ENCODE data around the gene CRYL1.

Gene CRYL1

DNA sequence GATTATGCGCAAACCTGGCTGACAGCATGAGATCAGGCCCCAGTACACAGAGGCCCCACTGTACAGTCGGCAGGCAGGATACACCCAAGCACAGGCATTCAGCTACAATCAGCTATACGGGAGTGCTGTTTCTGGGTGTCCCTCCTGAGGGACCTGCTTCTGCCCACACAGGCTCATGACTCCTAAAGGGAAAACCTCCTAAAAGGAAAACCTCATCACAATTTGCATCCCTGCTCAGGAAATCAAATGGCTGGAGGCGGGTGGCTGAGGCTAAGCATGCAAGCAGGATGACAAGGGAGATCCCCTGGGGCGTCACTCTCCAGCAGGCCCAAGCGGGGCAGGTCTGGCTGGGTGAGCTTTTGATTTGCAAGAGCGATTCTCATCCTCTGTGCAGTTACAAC lies 99.8 kb downstream of the CRYL1 start:
- H3K36me3 ChIP-seq (ENCODE audit: low read length), result no peaks in the 10 kb centered on the region

DNA sequence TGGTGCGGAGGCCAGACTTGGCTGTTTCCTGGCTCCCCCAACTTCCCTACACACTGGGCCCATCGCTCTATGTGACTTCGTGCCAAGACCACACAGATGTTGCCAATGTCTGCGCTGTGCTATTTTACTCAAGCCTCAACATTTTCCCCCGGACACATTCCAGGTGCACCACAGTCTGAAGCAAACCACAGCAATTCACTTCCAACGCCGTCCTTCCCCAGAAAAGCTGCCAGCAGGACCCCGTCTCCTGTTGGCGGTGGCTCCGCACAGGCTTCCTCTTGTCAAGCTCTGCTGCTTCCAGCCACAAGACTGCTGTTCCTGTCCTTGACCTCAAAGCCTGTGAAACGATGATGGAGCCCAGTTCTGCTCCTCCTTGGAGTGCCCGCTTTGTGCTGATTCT lies 100.7 kb downstream of the CRYL1 start:
- Histone ChIP-seq H3K4me2 (ENCODE audit: low read depth, low read length, poor library complexity, severe bottlenecking) (no peak overlapping the region), H4K20me1 (ENCODE audit: low read depth, low read length) (no peaks in the 10 kb centered on the region), H3K79me2 (ENCODE audit: insufficient read depth, low read length) (no peaks in the 10 kb centered on the region), H3K4me3 (ENCODE audit: insufficient read depth, low read length, poor library complexity, severe bottlenecking) (no peak overlapping the region), H3F3A (ENCODE audit: insufficient read depth) (no peaks in the 10 kb centered on the region), H3K27me3 (ENCODE audit: low read length) (no peaks in the 10 kb centered on the region), H3K36me3 (ENCODE audit: low read length) (no peaks in the 10 kb centered on the region), H3K9me2 (replicated peaks; ENCODE audit: insufficient read depth, low read length) (no peaks in the 10 kb centered on the region), H3K9ac (ENCODE audit: low read length) (no peak overlapping the region), H3K9me3 (ENCODE audit: insufficient read depth, low read length) (no peaks in the 10 kb centered on the region), H3K27ac (ENCODE audit: low read depth, low read length) (no peak overlapping the region), H2AFZ (ENCODE audit: low read depth, low read length, severe bottlenecking) (no peak overlapping the region)
- TF ChIP-seq EZH2phosphoT487 (conservative IDR thresholded peaks at IDR 0.05; ENCODE audit: low read length), result no peak
- TF ChIP-seq, protein P1, sequence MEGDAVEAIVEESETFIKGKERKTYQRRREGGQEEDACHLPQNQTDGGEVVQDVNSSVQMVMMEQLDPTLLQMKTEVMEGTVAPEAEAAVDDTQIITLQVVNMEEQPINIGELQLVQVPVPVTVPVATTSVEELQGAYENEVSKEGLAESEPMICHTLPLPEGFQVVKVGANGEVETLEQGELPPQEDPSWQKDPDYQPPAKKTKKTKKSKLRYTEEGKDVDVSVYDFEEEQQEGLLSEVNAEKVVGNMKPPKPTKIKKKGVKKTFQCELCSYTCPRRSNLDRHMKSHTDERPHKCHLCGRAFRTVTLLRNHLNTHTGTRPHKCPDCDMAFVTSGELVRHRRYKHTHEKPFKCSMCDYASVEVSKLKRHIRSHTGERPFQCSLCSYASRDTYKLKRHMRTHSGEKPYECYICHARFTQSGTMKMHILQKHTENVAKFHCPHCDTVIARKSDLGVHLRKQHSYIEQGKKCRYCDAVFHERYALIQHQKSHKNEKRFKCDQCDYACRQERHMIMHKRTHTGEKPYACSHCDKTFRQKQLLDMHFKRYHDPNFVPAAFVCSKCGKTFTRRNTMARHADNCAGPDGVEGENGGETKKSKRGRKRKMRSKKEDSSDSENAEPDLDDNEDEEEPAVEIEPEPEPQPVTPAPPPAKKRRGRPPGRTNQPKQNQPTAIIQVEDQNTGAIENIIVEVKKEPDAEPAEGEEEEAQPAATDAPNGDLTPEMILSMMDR (IDR thresholded peaks at IDR 0.05; ENCODE audit: insufficient read depth, low read length, poor library complexity, severe bottlenecking), result no peak

More for the DNA sequence above, 99.8 kb downstream of the CRYL1 start:
- no peaks in the 10 kb centered on the region for H3K9me2 ChIP-seq (replicated peaks; ENCODE audit: insufficient read depth, low read length)
- H4K20me1 ChIP-seq (ENCODE audit: low read depth, low read length), result no peaks in the 10 kb centered on the region
- H3K27me3 ChIP-seq (ENCODE audit: low read length), result no peaks in the 10 kb centered on the region
- H3K9me3 ChIP-seq (ENCODE audit: insufficient read depth, low read length), result no peaks in the 10 kb centered on the region
- H3K27ac ChIP-seq (ENCODE audit: low read depth, low read length), result no peak overlapping the region
- H3K4me2 ChIP-seq (ENCODE audit: low read depth, low read length, poor library complexity, severe bottlenecking), result no peak overlapping the region
- TF ChIP-seq, protein P1 (IDR thresholded peaks at IDR 0.05; ENCODE audit: insufficient read depth, low read length, poor library complexity, severe bottlenecking), result no peak
- TF ChIP-seq EZH2phosphoT487 (conservative IDR thresholded peaks at IDR 0.05; ENCODE audit: low read length), result no peak
- no peak overlapping the region for H3K4me3 ChIP-seq (ENCODE audit: insufficient read depth, low read length, poor library complexity, severe bottlenecking)
- H2AFZ ChIP-seq (ENCODE audit: low read depth, low read length, severe bottlenecking), result no peak overlapping the region
- H3F3A ChIP-seq (ENCODE audit: insufficient read depth), result no peaks in the 10 kb centered on the region
- no peaks in the 10 kb centered on the region for H3K79me2 ChIP-seq (ENCODE audit: insufficient read depth, low read length)
- no peak overlapping the region for H3K9ac ChIP-seq (ENCODE audit: low read length)

DNA sequence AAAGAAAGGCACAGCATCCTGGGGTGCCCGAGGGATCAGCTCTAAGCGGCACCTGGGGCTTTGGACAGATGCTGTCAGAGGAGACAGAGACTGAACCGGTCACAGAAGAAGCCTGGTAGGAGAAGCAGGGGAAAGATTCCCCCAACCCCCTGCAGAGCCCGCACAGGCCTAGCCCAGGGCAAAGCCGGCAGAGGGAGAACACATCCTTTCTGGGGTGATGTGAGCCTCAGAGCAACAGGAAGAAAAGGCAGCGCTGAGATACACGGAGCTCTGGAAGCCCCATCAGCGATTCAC lies 101.2 kb downstream of the CRYL1 start:
- Histone ChIP-seq H4K20me1 (ENCODE audit: low read depth, low read length) (no peaks in the 10 kb centered on the region), H3K9ac (ENCODE audit: low read length) (no peak overlapping the region), H3K4me3 (ENCODE audit: insufficient read depth, low read length, poor library complexity, severe bottlenecking) (no peak overlapping the region), H3K9me2 (replicated peaks; ENCODE audit: insufficient read depth, low read length) (no peaks in the 10 kb centered on the region), H3K27ac (ENCODE audit: low read depth, low read length) (no peak overlapping the region), H3K36me3 (ENCODE audit: low read length) (no peaks in the 10 kb centered on the region), H3K4me2 (ENCODE audit: low read depth, low read length, poor library complexity, severe bottlenecking) (no peak overlapping the region), H3K9me3 (ENCODE audit: insufficient read depth, low read length) (no peaks in the 10 kb centered on the region), H2AFZ (ENCODE audit: low read depth, low read length, severe bottlenecking) (no peak overlapping the region), H3F3A (ENCODE audit: insufficient read depth) (no peaks in the 10 kb centered on the region), H3K27me3 (ENCODE audit: low read length) (no peaks in the 10 kb centered on the region), H3K79me2 (ENCODE audit: insufficient read depth, low read length) (no peaks in the 10 kb centered on the region)
- TF ChIP-seq EZH2phosphoT487 (conservative IDR thresholded peaks at IDR 0.05; ENCODE audit: low read length), result no peak
- TF ChIP-seq, protein P1 (IDR thresholded peaks at IDR 0.05; ENCODE audit: insufficient read depth, low read length, poor library complexity, severe bottlenecking), result no peak

DNA sequence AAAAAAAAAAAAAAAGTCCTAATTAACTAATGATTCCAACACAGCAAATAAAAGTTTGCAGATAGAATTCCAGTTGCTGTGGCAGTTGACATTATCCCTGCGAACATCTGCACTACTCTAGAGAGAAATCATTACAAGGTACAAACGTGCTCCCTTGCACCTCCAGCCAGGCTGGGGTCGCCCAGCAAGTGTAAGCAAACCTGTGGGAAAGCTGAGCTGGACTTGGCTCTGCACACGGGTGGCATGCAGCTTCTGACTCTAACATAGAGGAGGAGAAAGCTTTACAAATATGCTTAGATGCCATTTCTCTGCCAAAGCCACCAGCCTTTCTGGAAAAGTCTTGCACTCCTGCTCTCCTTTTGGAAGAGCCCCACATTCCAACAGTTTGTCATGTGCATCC lies 103.3 kb downstream of the CRYL1 start:
- no peak overlapping the region for H2AFZ ChIP-seq (ENCODE audit: low read depth, low read length, severe bottlenecking)
- TF ChIP-seq EZH2phosphoT487 (conservative IDR thresholded peaks at IDR 0.05; ENCODE audit: low read length), result no peak
- TF ChIP-seq, protein P1 (IDR thresholded peaks at IDR 0.05; ENCODE audit: insufficient read depth, low read length, poor library complexity, severe bottlenecking), result no peak

More for the DNA sequence above, 103.3 kb downstream of the CRYL1 start:
- H3K9me2 ChIP-seq (replicated peaks; ENCODE audit: insufficient read depth, low read length), result no peaks in the 10 kb centered on the region
- H3F3A ChIP-seq (ENCODE audit: insufficient read depth), result no peaks in the 10 kb centered on the region
- H4K20me1 ChIP-seq (ENCODE audit: low read depth, low read length), result no peaks in the 10 kb centered on the region
- H3K27ac ChIP-seq (ENCODE audit: low read depth, low read length), result no peak overlapping the region
- no peaks in the 10 kb centered on the region for H3K36me3 ChIP-seq (ENCODE audit: low read length)
- no peaks in the 10 kb centered on the region for H3K9me3 ChIP-seq (ENCODE audit: insufficient read depth, low read length)
- no peaks in the 10 kb centered on the region for H3K79me2 ChIP-seq (ENCODE audit: insufficient read depth, low read length)
- H3K4me2 ChIP-seq (ENCODE audit: low read depth, low read length, poor library complexity, severe bottlenecking), result no peak overlapping the region
- H3K9ac ChIP-seq (ENCODE audit: low read length), result no peak overlapping the region
- H3K4me3 ChIP-seq (ENCODE audit: insufficient read depth, low read length, poor library complexity, severe bottlenecking), result no peak overlapping the region
- no peaks in the 10 kb centered on the region for H3K27me3 ChIP-seq (ENCODE audit: low read length)

Measured in SU-DHL-6 (cell line).